GM12872 (cell line): ENCODE results near the gene CAMKMT.

Experiments used
- CTCF ChIP-seq: IDR thresholded peaks from 3 replicates; pipeline ENCODE4 v1.5.1; 2011; ENCODE audit warnings: low read depth, mild to moderate bottlenecking, low read length, moderate library complexity; ENCODE audit not compliant: insufficient read depth

Gene CAMKMT

GRCh38 chr2:44532031-44532430 lies 170.3 kb downstream of the CAMKMT start:
- no peak for TF ChIP-seq CTCF

GRCh38 chr2:44533508-44533907 lies 171.8 kb downstream of the CAMKMT start:
- no peak for TF ChIP-seq CTCF

GRCh38 chr2:44535376-44535775 lies 173.6 kb downstream of the CAMKMT start:
- TF ChIP-seq CTCF: no peak

GRCh38 chr2:44537264-44537663 lies 175.5 kb downstream of the CAMKMT start:
- TF ChIP-seq CTCF: no peak

- no peak for TF ChIP-seq CTCF
Observed at GRCh38 chr2:44542520-44542919, 180.8 kb downstream of the CAMKMT start.

- TF ChIP-seq CTCF: no peak
Observed at GRCh38 chr2:44543773-44544725, 182.3 kb downstream of the CAMKMT start.

GRCh38 chr2:44545005-44545404 lies 183.3 kb downstream of the CAMKMT start:
- no peak for TF ChIP-seq CTCF
